GM23338 (cell line): Measurements from ENCODE around the gene SETD1A. TPM values are rescaled to one million over a fixed set of nuclear protein-coding genes. Genes with fewer than 3 reads are reported as not detected.
A peak's percentile ranks its signal among the peaks of the same experiment; 100 is the strongest.

Experiments
- ATAC-seq: fragments of 200-7000 bp; cut with Tn5 transposase; 3 replicates; pipeline ENCODE4 v1.9.1; 2020
- DNase-seq: peaks from one replicate; pipeline ENCODE4 v3.0.0-alpha.2; 2015; ENCODE audit warnings: low spot score
- H2AFZ ChIP-seq: fragments of 200-600 bp; sonication (generic); 2 replicates; pipeline ENCODE4 v1.8.0; 2016; ENCODE audit warnings: antibody characterized with exemption, mild to moderate bottlenecking, moderate library complexity
- H3F3A ChIP-seq: fragments of 200-600 bp; sonication (generic); replicated peaks from 2 replicates; pipeline ENCODE4 v1.8.0; 2017; ENCODE audit warnings: antibody characterized with exemption, mixed run types, low read depth
- H3K27ac ChIP-seq: fragments of 200-600 bp; sonication (generic); 2 replicates; pipeline ENCODE4 v1.6.1; 2016; ENCODE audit warnings: low read depth
- H3K27me3 ChIP-seq: fragments of 200-600 bp; sonication (generic); 2 replicates; pipeline ENCODE4 v1.8.0; 2016; ENCODE audit warnings: mild to moderate bottlenecking, mixed run types, moderate library complexity; ENCODE audit not compliant: insufficient read depth
- H3K36me3 ChIP-seq: fragments of 200-600 bp; sonication (generic); 2 replicates; pipeline ENCODE4 v1.8.0; 2016; ENCODE audit warnings: mild to moderate bottlenecking; ENCODE audit not compliant: insufficient read depth
- H3K4me1 ChIP-seq: fragments of 200-600 bp; sonication (generic); 2 replicates; pipeline ENCODE4 v1.8.0; 2016; ENCODE audit warnings: mild to moderate bottlenecking, moderate library complexity; ENCODE audit not compliant: insufficient read depth
- H3K4me2 ChIP-seq: fragments of 200-600 bp; sonication (generic); 2 replicates; pipeline ENCODE4 v1.7.1; 2017; ENCODE audit warnings: mixed run types
- H3K4me3 ChIP-seq: fragments of 200-600 bp; sonication (generic); 2 replicates; pipeline ENCODE4 v1.6.1; 2016; ENCODE audit warnings: mixed run types
- H3K79me2 ChIP-seq: fragments of 200-600 bp; sonication (generic); replicated peaks from 2 replicates; pipeline ENCODE4 v1.8.0; 2017; ENCODE audit warnings: mild to moderate bottlenecking; ENCODE audit not compliant: insufficient read depth
- H3K9me2 ChIP-seq: fragments of 200-600 bp; sonication (generic); 2 replicates; pipeline ENCODE4 v1.8.0; 2017; ENCODE audit not compliant: insufficient read depth
- H4K20me1 ChIP-seq: fragments of 200-600 bp; sonication (generic); replicated peaks from 2 replicates; pipeline ENCODE4 v1.8.0; 2017; ENCODE audit warnings: mild to moderate bottlenecking; ENCODE audit not compliant: insufficient read depth
- H3K27ac Mint-ChIP-seq: 2 replicates; pipeline ENCODE4 v1.8.0; 2020; ENCODE audit warnings: inconsistent platforms, mild to moderate bottlenecking, moderate library complexity, mixed read lengths
- H3K27me3 Mint-ChIP-seq: 3 replicates; pipeline ENCODE4 v1.8.0; 2022; ENCODE audit warnings: low read depth, mild to moderate bottlenecking, moderate library complexity, mixed read lengths, inconsistent platforms; ENCODE audit not compliant: insufficient read depth, poor library complexity
- H3K36me3 Mint-ChIP-seq: 3 replicates; pipeline ENCODE4 v1.8.0; 2021; ENCODE audit warnings: low read depth, mild to moderate bottlenecking, inconsistent platforms, moderate library complexity, mixed read lengths
- H3K4me1 Mint-ChIP-seq: 3 replicates; pipeline ENCODE4 v1.8.0; 2020; ENCODE audit warnings: mild to moderate bottlenecking, inconsistent platforms, mixed read lengths
- H3K4me3 Mint-ChIP-seq: 3 replicates; pipeline ENCODE4 v1.8.0; 2021; ENCODE audit warnings: moderate library complexity, mild to moderate bottlenecking, inconsistent platforms, mixed read lengths
- H3K9me3 Mint-ChIP-seq: 3 replicates; pipeline ENCODE4 v1.8.0; 2020; ENCODE audit warnings: moderate library complexity, mild to moderate bottlenecking, inconsistent platforms, mixed read lengths
- CREB1 ChIP-seq: fragments of 250-450 bp; sonication (Bioruptor Pico); IDR thresholded peaks from 2 replicates; pipeline ENCODE4 v1.5.0; 2020; ENCODE audit warnings: low read depth, mild to moderate bottlenecking, moderate library complexity
- EZH2 ChIP-seq: fragments of 200-600 bp; sonication (generic); IDR thresholded peaks from one replicate; pipeline ENCODE4 v1.8.0; 2017; ENCODE audit warnings: antibody characterized with exemption, mild to moderate bottlenecking, low read depth; ENCODE audit not compliant: unreplicated experiment
- EZH2phosphoT487 ChIP-seq: fragments of 200-600 bp; sonication (generic); IDR thresholded peaks from one replicate; pipeline ENCODE4 v1.8.1; 2018; ENCODE audit warnings: antibody characterized with exemption; ENCODE audit not compliant: unreplicated experiment
- JUNB ChIP-seq: IDR thresholded peaks from one replicate; pipeline ENCODE4 v1.6.1; 2016; ENCODE audit warnings: antibody characterized with exemption; ENCODE audit not compliant: unreplicated experiment
- NANOG ChIP-seq: IDR thresholded peaks from 2 replicates; pipeline ENCODE4 v1.6.1; 2016; ENCODE audit warnings: antibody characterized with exemption, borderline replicate concordance
- POLR2AphosphoS5 ChIP-seq: IDR thresholded peaks from 2 replicates; pipeline ENCODE4 v1.6.1; 2016; ENCODE audit warnings: antibody characterized with exemption, low read depth
- STAT1 ChIP-seq: IDR thresholded peaks from one replicate; pipeline ENCODE4 v1.6.1; 2016; ENCODE audit warnings: antibody characterized with exemption; ENCODE audit not compliant: unreplicated experiment
- ZNF114 ChIP-seq: fragments of 250-450 bp; sonication (Bioruptor Pico); IDR thresholded peaks from 2 replicates; pipeline ENCODE4 v1.5.0; 2020; ENCODE audit warnings: mild to moderate bottlenecking, moderate library complexity
- ZNF331 ChIP-seq: fragments of 250-450 bp; sonication (Bioruptor Pico); IDR thresholded peaks from 2 replicates; pipeline ENCODE4 v1.5.0; 2020; ENCODE audit warnings: low read depth, mild to moderate bottlenecking, moderate library complexity
- polyA plus RNA-seq: library from polyadenylated mRNA; unstranded; fragments of >200 nt; fragmentation: Nextera tagmentation; extraction: Ambion mirVana; gene quantifications from 2 replicates; pipeline ENCODE4 v1.2.1, GENCODE V29; 2016
- total RNA-seq: library from RNA; depleted of rRNA; stranded (reverse); fragments of >200 nt; shearing (Covaris generic); gene quantifications from 2 replicates; pipeline ENCODE4 v1.2.3, GENCODE V29; 2014
- TF ChIP-seq, protein P1 (sequence below): IDR thresholded peaks from one replicate; pipeline ENCODE4 v1.6.1; 2018; ENCODE audit warnings: antibody characterized with exemption; ENCODE audit not compliant: unreplicated experiment
- TF ChIP-seq, protein P2 (sequence below): IDR thresholded peaks from 2 replicates; pipeline ENCODE4 v1.6.1; 2016; ENCODE audit warnings: antibody characterized with exemption
- TF ChIP-seq, protein P3 (sequence below), 2 experiments: fragments of 200-600 bp in 1 of 2; sonication (generic) in 1 of 2; conservative IDR thresholded peaks; 2 replicates each; pipeline versions ENCODE4 v1.5.1 to v1.6.1; 2016 to 2017; ENCODE audit warnings: antibody characterized with exemption in 2 of 2, low read depth in 2 of 2, mild to moderate bottlenecking in 2 of 2, moderate library complexity in 1 of 2
- TF ChIP-seq, protein P4 (sequence below): fragments of 250-450 bp; sonication (Bioruptor Pico); IDR thresholded peaks from 2 replicates; pipeline ENCODE4 v1.5.0; 2020; ENCODE audit warnings: mild to moderate bottlenecking, moderate library complexity

Gene SETD1A
- total and polyA plus RNA-seq, 2 experiments from 2014 or later: 10.8 to 21.9 TPM

DNA sequence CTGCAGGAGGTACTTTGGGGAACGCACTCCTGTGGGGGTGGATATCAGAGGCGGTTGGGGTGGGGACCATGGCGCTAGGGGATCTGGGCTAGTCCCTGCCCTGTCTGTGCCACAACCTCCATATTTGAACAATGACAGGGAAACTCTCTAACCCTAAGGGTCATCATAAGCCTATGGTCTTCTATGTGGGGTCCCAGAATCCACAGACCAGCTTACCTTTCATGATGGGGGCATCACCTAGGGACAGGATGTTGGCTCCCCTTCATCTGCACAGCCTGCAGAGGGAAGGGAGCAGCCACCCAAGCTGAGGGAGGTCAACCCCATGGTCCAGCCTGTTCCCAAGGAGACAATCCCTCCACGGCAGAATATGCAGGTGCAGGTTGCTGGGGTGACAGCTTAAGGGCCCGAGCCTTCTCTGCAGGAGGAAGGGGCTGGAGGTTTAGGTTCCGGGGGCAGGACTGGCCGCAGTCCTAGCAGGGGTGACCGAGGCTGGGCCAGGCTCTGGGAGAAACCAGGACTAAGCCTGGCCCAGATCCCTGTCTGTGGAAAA is 7.0 kb upstream of the SETD1A start:
- Histone ChIP-seq H3K27me3 (no peaks in the 10 kb centered on the region), H3K9me2 (no peaks in the 10 kb centered on the region), H3F3A (peaks cover 13% of the 10 kb centered on the region), H3K79me2 (no peaks in the 10 kb centered on the region), H2AFZ (no peak overlapping the region), H3K4me2 (peak overlapping the region; percentile 98), H3K4me3 (peak overlapping the region; percentile 92), H3K4me1 (peaks cover 7% of the 10 kb centered on the region; the same call in 1 of the 2 replicates), H3K36me3 (no peaks in the 10 kb centered on the region; the same call in 1 of the 2 replicates), H3K27ac (no peak overlapping the region), H4K20me1 (0 out of 2 replicates have a peak, but pooled peaks cover 3% of the 10 kb centered on the region)
- ATAC-seq: no peak
- Mint-ChIP-seq H3K27ac (no peak overlapping the region), H3K4me1 (peaks cover 34% of the 10 kb centered on the region), H3K27me3 (peaks cover 19% of the 10 kb centered on the region), H3K36me3 (peaks cover 8% of the 10 kb centered on the region), H3K9me3 (no peaks in the 10 kb centered on the region), H3K4me3 (peak overlapping the region; percentile 88)
- no peak for DNase-seq
- TF ChIP-seq, protein P1, sequence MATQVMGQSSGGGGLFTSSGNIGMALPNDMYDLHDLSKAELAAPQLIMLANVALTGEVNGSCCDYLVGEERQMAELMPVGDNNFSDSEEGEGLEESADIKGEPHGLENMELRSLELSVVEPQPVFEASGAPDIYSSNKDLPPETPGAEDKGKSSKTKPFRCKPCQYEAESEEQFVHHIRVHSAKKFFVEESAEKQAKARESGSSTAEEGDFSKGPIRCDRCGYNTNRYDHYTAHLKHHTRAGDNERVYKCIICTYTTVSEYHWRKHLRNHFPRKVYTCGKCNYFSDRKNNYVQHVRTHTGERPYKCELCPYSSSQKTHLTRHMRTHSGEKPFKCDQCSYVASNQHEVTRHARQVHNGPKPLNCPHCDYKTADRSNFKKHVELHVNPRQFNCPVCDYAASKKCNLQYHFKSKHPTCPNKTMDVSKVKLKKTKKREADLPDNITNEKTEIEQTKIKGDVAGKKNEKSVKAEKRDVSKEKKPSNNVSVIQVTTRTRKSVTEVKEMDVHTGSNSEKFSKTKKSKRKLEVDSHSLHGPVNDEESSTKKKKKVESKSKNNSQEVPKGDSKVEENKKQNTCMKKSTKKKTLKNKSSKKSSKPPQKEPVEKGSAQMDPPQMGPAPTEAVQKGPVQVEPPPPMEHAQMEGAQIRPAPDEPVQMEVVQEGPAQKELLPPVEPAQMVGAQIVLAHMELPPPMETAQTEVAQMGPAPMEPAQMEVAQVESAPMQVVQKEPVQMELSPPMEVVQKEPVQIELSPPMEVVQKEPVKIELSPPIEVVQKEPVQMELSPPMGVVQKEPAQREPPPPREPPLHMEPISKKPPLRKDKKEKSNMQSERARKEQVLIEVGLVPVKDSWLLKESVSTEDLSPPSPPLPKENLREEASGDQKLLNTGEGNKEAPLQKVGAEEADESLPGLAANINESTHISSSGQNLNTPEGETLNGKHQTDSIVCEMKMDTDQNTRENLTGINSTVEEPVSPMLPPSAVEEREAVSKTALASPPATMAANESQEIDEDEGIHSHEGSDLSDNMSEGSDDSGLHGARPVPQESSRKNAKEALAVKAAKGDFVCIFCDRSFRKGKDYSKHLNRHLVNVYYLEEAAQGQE: no peak
- TF ChIP-seq JUNB (no peak), CREB1 (CRISPR knock-in tag) (no peak), EZH2phosphoT487 (no peak), NANOG (no peak), POLR2AphosphoS5 (no peak), ZNF114 (CRISPR knock-in tag) (no peak), STAT1 (no peak), ZNF331 (CRISPR knock-in tag) (no peak), EZH2 (no peak)
- TF ChIP-seq, protein P2, sequence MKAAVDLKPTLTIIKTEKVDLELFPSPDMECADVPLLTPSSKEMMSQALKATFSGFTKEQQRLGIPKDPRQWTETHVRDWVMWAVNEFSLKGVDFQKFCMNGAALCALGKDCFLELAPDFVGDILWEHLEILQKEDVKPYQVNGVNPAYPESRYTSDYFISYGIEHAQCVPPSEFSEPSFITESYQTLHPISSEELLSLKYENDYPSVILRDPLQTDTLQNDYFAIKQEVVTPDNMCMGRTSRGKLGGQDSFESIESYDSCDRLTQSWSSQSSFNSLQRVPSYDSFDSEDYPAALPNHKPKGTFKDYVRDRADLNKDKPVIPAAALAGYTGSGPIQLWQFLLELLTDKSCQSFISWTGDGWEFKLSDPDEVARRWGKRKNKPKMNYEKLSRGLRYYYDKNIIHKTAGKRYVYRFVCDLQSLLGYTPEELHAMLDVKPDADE: no peak
- TF ChIP-seq, protein P3, sequence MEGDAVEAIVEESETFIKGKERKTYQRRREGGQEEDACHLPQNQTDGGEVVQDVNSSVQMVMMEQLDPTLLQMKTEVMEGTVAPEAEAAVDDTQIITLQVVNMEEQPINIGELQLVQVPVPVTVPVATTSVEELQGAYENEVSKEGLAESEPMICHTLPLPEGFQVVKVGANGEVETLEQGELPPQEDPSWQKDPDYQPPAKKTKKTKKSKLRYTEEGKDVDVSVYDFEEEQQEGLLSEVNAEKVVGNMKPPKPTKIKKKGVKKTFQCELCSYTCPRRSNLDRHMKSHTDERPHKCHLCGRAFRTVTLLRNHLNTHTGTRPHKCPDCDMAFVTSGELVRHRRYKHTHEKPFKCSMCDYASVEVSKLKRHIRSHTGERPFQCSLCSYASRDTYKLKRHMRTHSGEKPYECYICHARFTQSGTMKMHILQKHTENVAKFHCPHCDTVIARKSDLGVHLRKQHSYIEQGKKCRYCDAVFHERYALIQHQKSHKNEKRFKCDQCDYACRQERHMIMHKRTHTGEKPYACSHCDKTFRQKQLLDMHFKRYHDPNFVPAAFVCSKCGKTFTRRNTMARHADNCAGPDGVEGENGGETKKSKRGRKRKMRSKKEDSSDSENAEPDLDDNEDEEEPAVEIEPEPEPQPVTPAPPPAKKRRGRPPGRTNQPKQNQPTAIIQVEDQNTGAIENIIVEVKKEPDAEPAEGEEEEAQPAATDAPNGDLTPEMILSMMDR (conservative IDR thresholded peaks at IDR 0.05; ENCODE audit: low read depth in 2 of 2): no peak
- TF ChIP-seq, protein P4, sequence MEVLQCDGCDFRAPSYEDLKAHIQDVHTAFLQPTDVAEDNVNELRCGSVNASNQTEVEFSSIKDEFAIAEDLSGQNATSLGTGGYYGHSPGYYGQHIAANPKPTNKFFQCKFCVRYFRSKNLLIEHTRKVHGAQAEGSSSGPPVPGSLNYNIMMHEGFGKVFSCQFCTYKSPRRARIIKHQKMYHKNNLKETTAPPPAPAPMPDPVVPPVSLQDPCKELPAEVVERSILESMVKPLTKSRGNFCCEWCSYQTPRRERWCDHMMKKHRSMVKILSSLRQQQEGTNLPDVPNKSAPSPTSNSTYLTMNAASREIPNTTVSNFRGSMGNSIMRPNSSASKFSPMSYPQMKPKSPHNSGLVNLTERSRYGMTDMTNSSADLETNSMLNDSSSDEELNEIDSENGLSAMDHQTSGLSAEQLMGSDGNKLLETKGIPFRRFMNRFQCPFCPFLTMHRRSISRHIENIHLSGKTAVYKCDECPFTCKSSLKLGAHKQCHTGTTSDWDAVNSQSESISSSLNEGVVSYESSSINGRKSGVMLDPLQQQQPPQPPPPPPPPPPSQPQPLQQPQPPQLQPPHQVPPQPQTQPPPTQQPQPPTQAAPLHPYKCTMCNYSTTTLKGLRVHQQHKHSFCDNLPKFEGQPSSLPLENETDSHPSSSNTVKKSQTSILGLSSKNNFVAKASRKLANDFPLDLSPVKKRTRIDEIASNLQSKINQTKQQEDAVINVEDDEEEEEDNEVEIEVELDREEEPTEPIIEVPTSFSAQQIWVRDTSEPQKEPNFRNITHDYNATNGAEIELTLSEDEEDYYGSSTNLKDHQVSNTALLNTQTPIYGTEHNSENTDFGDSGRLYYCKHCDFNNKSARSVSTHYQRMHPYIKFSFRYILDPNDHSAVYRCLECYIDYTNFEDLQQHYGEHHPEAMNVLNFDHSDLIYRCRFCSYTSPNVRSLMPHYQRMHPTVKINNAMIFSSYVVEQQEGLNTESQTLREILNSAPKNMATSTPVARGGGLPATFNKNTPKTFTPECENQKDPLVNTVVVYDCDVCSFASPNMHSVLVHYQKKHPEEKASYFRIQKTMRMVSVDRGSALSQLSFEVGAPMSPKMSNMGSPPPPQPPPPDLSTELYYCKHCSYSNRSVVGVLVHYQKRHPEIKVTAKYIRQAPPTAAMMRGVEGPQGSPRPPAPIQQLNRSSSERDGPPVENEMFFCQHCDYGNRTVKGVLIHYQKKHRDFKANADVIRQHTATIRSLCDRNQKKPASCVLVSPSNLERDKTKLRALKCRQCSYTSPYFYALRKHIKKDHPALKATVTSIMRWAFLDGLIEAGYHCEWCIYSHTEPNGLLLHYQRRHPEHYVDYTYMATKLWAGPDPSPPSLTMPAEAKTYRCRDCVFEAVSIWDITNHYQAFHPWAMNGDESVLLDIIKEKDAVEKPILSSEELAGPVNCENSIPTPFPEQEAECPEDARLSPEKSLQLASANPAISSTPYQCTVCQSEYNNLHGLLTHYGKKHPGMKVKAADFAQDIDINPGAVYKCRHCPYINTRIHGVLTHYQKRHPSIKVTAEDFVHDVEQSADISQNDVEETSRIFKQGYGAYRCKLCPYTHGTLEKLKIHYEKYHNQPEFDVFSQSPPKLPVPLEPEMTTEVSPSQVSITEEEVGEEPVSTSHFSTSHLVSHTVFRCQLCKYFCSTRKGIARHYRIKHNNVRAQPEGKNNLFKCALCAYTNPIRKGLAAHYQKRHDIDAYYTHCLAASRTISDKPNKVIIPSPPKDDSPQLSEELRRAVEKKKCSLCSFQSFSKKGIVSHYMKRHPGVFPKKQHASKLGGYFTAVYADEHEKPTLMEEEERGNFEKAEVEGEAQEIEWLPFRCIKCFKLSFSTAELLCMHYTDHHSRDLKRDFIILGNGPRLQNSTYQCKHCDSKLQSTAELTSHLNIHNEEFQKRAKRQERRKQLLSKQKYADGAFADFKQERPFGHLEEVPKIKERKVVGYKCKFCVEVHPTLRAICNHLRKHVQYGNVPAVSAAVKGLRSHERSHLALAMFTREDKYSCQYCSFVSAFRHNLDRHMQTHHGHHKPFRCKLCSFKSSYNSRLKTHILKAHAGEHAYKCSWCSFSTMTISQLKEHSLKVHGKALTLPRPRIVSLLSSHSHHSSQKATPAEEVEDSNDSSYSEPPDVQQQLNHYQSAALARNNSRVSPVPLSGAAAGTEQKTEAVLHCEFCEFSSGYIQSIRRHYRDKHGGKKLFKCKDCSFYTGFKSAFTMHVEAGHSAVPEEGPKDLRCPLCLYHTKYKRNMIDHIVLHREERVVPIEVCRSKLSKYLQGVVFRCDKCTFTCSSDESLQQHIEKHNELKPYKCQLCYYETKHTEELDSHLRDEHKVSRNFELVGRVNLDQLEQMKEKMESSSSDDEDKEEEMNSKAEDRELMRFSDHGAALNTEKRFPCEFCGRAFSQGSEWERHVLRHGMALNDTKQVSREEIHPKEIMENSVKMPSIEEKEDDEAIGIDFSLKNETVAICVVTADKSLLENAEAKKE (CRISPR knock-in tag): no peak
